Right lobe of liver (tissue), 4 donors: Measurements from ENCODE around the gene LDLRAD4.

Source experiments
- CTCF ChIP-seq, 4 donors: fragments of 200-600 bp in 3 of 4; fragments of 450-650 bp in 1 of 4; IDR thresholded peaks; one replicate each; pipeline versions ENCODE4 v1.5.1 to v1.8.0; 2016 to 2022; ENCODE audit warnings: antibody characterized with exemption in 4 of 4, mild to moderate bottlenecking in 2 of 4
- POLR2A ChIP-seq: fragments of 450-650 bp; IDR thresholded peaks from one replicate; pipeline ENCODE4 v1.6.1; 2017; ENCODE audit warnings: antibody characterized with exemption, mild to moderate bottlenecking
- donor health status: DM: no; HTN: no; CAD: no.
- donor health status: DM: no; HTN: no; CAD: no.
- donor health status: DM: no; HTN: yes; CAD: no.

- TF ChIP-seq POLR2A (no peak), CTCF (IDR thresholded peaks at IDR 0.05) (peak in 3 of 4 donors; percentile 8 to 36 (median 15))
These were observed 462.1 kb downstream of the LDLRAD4 start for GRCh38 chr18:13680612-13681011.
